SK-N-MC (cell line): ENCODE data around the gene DMAC2.

Source experiments
- EZH2 ChIP-seq: fragments of 200-600 bp; sonication (generic); IDR thresholded peaks from one replicate; pipeline ENCODE4 v1.6.1; 2017; ENCODE audit warnings: antibody characterized with exemption
- POLR2AphosphoS5 ChIP-seq: IDR thresholded peaks from 2 replicates; pipeline ENCODE4 v1.6.1; 2012; ENCODE audit warnings: mild to moderate bottlenecking, low read depth, low read length, borderline replicate concordance

DNA sequence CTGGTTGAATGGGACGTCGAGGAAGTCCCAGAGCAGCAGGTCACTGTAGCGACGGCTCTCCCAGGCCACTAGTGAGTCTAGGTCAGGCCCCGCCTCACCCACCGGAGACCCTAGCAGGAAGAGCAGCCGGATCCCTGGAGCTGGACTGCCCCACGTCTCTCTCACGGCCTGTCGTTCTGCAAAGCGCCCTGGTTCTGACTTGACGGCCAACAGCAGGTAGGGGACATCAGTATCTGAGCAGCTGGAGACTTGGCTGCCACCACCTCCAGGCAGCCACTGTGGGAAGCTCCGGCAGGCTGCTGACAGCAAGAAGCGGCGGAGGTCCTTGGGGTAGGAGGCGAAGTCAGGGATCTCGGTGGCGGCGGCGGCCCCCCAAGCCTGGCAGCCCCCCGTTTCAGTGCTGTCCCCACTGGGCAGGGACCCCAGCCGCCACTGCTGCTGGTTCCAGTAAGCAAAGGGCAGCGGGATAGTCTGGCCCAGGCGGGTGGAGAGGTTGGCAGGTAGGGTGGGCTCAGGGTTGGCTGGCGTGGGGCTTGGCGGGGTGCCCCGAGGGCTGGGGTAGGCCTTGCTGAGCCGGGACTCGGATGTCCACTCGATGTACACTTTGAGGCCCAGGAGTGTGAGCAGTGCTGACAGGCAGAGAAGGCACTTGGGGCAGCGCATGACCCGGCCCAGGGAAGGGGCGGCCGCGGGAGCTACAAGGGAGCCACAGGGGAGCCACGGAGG, 13.4 kb downstream of the DMAC2 start:
- TF ChIP-seq EZH2: no peak
- TF ChIP-seq POLR2AphosphoS5: no peak
